Neural progenitor cell (in vitro differentiated cells): Measurements from ENCODE around the gene RASGRF1. TPM values are rescaled to one million over a fixed set of nuclear protein-coding genes. Genes with fewer than 3 reads are reported as not detected.

Experiments
- DNase-seq: peaks from one replicate; pipeline ENCODE4 v3.0.0-alpha.2; 2016; ENCODE audit warnings: low spot score
- H2AFZ ChIP-seq: fragments of 200-600 bp; sonication (generic); replicated peaks from 2 replicates; pipeline ENCODE4 v1.6.1; 2016; ENCODE audit warnings: antibody characterized with exemption
- H3F3A ChIP-seq: fragments of 200-600 bp; sonication (generic); 2 replicates; pipeline ENCODE4 v1.6.1; 2016; ENCODE audit warnings: antibody characterized with exemption, low read depth
- H3K27ac ChIP-seq: fragments of 200-600 bp; sonication (generic); 2 replicates; pipeline ENCODE4 v1.5.1; 2016; ENCODE audit warnings: mild to moderate bottlenecking
- H3K27me3 ChIP-seq: fragments of 200-600 bp; sonication (generic); 2 replicates; pipeline ENCODE4 v1.6.1; 2016; ENCODE audit warnings: mild to moderate bottlenecking, moderate library complexity
- H3K36me3 ChIP-seq: fragments of 200-600 bp; sonication (generic); 2 replicates; pipeline ENCODE4 v1.5.1; 2016
- H3K4me1 ChIP-seq: fragments of 200-600 bp; sonication (generic); 2 replicates; pipeline ENCODE4 v1.6.1; 2016; ENCODE audit warnings: mixed run types
- H3K4me2 ChIP-seq: fragments of 200-600 bp; sonication (generic); 2 replicates; pipeline ENCODE4 v1.6.1; 2016
- H3K4me3 ChIP-seq: fragments of 200-600 bp; sonication (generic); 2 replicates; pipeline ENCODE4 v1.5.1; 2016
- H3K79me2 ChIP-seq: fragments of 200-600 bp; sonication (generic); 2 replicates; pipeline ENCODE4 v1.6.1; 2016; ENCODE audit warnings: low read depth
- H3K9ac ChIP-seq: fragments of 200-600 bp; sonication (generic); 2 replicates; pipeline ENCODE4 v1.6.1; 2016
- H3K9me3 ChIP-seq: fragments of 200-600 bp; sonication (generic); 2 replicates; pipeline ENCODE4 v1.5.1; 2016; ENCODE audit warnings: low read depth
- H4K20me1 ChIP-seq: fragments of 200-600 bp; sonication (generic); 2 replicates; pipeline ENCODE4 v1.6.1; 2016; ENCODE audit warnings: low read depth
- H3K27ac Mint-ChIP-seq: 3 replicates; pipeline ENCODE4 v1.8.0; 2021; ENCODE audit warnings: mixed read lengths
- H3K27me3 Mint-ChIP-seq: 2 replicates; pipeline ENCODE4 v1.8.0; 2022; ENCODE audit warnings: low read depth, mild to moderate bottlenecking, inconsistent platforms, moderate library complexity, mixed read lengths; ENCODE audit not compliant: insufficient read depth
- H3K36me3 Mint-ChIP-seq: 3 replicates; pipeline ENCODE4 v1.8.0; 2021; ENCODE audit warnings: mixed read lengths
- H3K4me1 Mint-ChIP-seq: 3 replicates; pipeline ENCODE4 v1.8.0; 2021; ENCODE audit warnings: mixed read lengths
- H3K4me3 Mint-ChIP-seq: 3 replicates; pipeline ENCODE4 v1.8.0; 2021; ENCODE audit warnings: mild to moderate bottlenecking, moderate library complexity, mixed read lengths
- H3K9me3 Mint-ChIP-seq: 3 replicates; pipeline ENCODE4 v1.8.0; 2020; ENCODE audit warnings: mixed read lengths
- CTCF ChIP-seq: fragments of 200-600 bp; sonication (generic); IDR thresholded peaks from 2 replicates; pipeline ENCODE4 v1.5.1; 2017; ENCODE audit warnings: antibody characterized with exemption, mild to moderate bottlenecking
- EZH2 ChIP-seq: fragments of 200-600 bp; sonication (generic); IDR thresholded peaks from 2 replicates; pipeline ENCODE4 v1.6.1; 2017; ENCODE audit warnings: antibody characterized with exemption, mild to moderate bottlenecking, moderate library complexity
- EZH2phosphoT487 ChIP-seq: fragments of 200-600 bp; sonication (generic); IDR thresholded peaks from 2 replicates; pipeline ENCODE4 v1.6.1; 2017; ENCODE audit warnings: antibody characterized with exemption
- total RNA-seq: library from RNA; depleted of rRNA; stranded (reverse); fragments of >200 nt; gene quantifications from 2 replicates; pipeline ENCODE4 v1.2.3, GENCODE V29; 2015; ENCODE audit warnings: low replicate concordance

The RASGRF1 gene
- total RNA-seq, 1 donor from 2014 or later = 0.22 TPM

- Histone ChIP-seq H3K4me3 (no peak overlapping the region), H4K20me1 (no peaks in the 10 kb centered on the region), H3K27me3 (no peaks in the 10 kb centered on the region), H3K36me3 (no peaks in the 10 kb centered on the region), H2AFZ (no peak overlapping the region), H3K9me3 (no peaks in the 10 kb centered on the region), H3K27ac (no peak overlapping the region), H3F3A (no peaks in the 10 kb centered on the region), H3K4me1 (peaks cover 10% of the 10 kb centered on the region), H3K79me2 (no peaks in the 10 kb centered on the region), H3K9ac (no peak overlapping the region), H3K4me2 (no peak overlapping the region)
- no peak for TF ChIP-seq CTCF
- no peak for TF ChIP-seq EZH2phosphoT487
- no peak for TF ChIP-seq EZH2
- Mint-ChIP-seq H3K27ac (peak overlapping the region; percentile 91), H3K36me3 (no peaks in the 10 kb centered on the region), H3K9me3 (no peaks in the 10 kb centered on the region), H3K4me3 (peak overlapping the region; percentile 57), H3K4me1 (peaks cover 22% of the 10 kb centered on the region), H3K27me3 (peaks cover 8% of the 10 kb centered on the region)
- no peak for DNase-seq
Observed at GRCh38 chr15:78992416-78993256, 97.9 kb downstream of the RASGRF1 start.

- Histone ChIP-seq H3K4me1 (peaks cover 9% of the 10 kb centered on the region), H3F3A (no peaks in the 10 kb centered on the region), H3K27ac (no peak overlapping the region), H2AFZ (no peak overlapping the region), H3K79me2 (no peaks in the 10 kb centered on the region), H4K20me1 (no peaks in the 10 kb centered on the region), H3K4me2 (no peak overlapping the region), H3K27me3 (no peaks in the 10 kb centered on the region), H3K36me3 (no peaks in the 10 kb centered on the region), H3K9ac (no peak overlapping the region), H3K9me3 (no peaks in the 10 kb centered on the region), H3K4me3 (no peak overlapping the region)
- no peaks in the 10 kb centered on the region for H3K36me3 Mint-ChIP-seq
- TF ChIP-seq EZH2phosphoT487 = no peak
- no peak for TF ChIP-seq EZH2
- TF ChIP-seq CTCF = no peak
- peaks cover 8% of the 10 kb centered on the region for H3K27me3 Mint-ChIP-seq
- H3K4me1 Mint-ChIP-seq = peaks cover 19% of the 10 kb centered on the region
- no peak overlapping the region for H3K4me3 Mint-ChIP-seq
- H3K9me3 Mint-ChIP-seq = no peaks in the 10 kb centered on the region
- H3K27ac Mint-ChIP-seq = no peak overlapping the region
- DNase-seq = no peak
Observed at GRCh38 chr15:78991879-78992278, 98.7 kb downstream of the RASGRF1 start.

GRCh38 chr15:78991476-78991875 is 99.1 kb downstream of the RASGRF1 start:
- H3F3A ChIP-seq = no peaks in the 10 kb centered on the region
- no peaks in the 10 kb centered on the region for H3K9me3 Mint-ChIP-seq
- no peak overlapping the region for H3K4me3 ChIP-seq
- no peak for TF ChIP-seq CTCF
- no peak for TF ChIP-seq EZH2
- TF ChIP-seq EZH2phosphoT487 = no peak
- no peaks in the 10 kb centered on the region for H3K27me3 ChIP-seq
- H3K4me3 Mint-ChIP-seq = no peak overlapping the region
- no peak overlapping the region for H3K27ac ChIP-seq
- peaks cover 15% of the 10 kb centered on the region for H3K4me1 Mint-ChIP-seq
- no peaks in the 10 kb centered on the region for H3K36me3 ChIP-seq
- no peaks in the 10 kb centered on the region for H3K36me3 Mint-ChIP-seq
- H3K4me1 ChIP-seq = peaks cover 5% of the 10 kb centered on the region
- no peak overlapping the region for H3K27ac Mint-ChIP-seq
- H3K4me2 ChIP-seq = no peak overlapping the region
- H3K9ac ChIP-seq = no peak overlapping the region
- no peak for DNase-seq
- no peaks in the 10 kb centered on the region for H3K9me3 ChIP-seq
- peaks cover 8% of the 10 kb centered on the region for H3K27me3 Mint-ChIP-seq
- H3K79me2 ChIP-seq = no peaks in the 10 kb centered on the region
- no peak overlapping the region for H2AFZ ChIP-seq
- H4K20me1 ChIP-seq = no peaks in the 10 kb centered on the region
